Posterior vena cava (tissue), 2 donors: Measurements from ENCODE around the gene SNAPC4. TPM values are rescaled to one million over a fixed set of nuclear protein-coding genes. Genes with fewer than 3 reads are reported as not detected.

Source experiments
- DNase-seq: peaks from one replicate; pipeline ENCODE4 v3.0.0-alpha.2; 2020; ENCODE audit warnings: low spot score
- intact Hi-C, 2 donors: fragments of 100-400 bp; cut with DNase I; formaldehyde crosslinking; loops; one replicate each; pipeline versions ENCODE4 v1.14.1 to v1.14.2; 2022 to 2023
- long read RNA-seq, 2 donors: library from polyadenylated mRNA; unstranded; transcript quantifications; one replicate each; pipeline ENCODE4 v2.0.0, GENCODE V29; 2020 to 2021
- total RNA-seq, 2 donors: library from RNA; stranded (reverse); fragmentation: NEBNext Ultra II Directional; extraction: Animal tissue kit (Norgen Biotek cat#: 25700); gene quantifications; one replicate each; pipeline ENCODE4 v1.2.1, GENCODE V29; 2021
- donor health status: DM: yes; HTN: yes; CAD: no.
- donor health status: DM: yes; HTN: yes; CAD: no.

The SNAPC4 gene, protein sequence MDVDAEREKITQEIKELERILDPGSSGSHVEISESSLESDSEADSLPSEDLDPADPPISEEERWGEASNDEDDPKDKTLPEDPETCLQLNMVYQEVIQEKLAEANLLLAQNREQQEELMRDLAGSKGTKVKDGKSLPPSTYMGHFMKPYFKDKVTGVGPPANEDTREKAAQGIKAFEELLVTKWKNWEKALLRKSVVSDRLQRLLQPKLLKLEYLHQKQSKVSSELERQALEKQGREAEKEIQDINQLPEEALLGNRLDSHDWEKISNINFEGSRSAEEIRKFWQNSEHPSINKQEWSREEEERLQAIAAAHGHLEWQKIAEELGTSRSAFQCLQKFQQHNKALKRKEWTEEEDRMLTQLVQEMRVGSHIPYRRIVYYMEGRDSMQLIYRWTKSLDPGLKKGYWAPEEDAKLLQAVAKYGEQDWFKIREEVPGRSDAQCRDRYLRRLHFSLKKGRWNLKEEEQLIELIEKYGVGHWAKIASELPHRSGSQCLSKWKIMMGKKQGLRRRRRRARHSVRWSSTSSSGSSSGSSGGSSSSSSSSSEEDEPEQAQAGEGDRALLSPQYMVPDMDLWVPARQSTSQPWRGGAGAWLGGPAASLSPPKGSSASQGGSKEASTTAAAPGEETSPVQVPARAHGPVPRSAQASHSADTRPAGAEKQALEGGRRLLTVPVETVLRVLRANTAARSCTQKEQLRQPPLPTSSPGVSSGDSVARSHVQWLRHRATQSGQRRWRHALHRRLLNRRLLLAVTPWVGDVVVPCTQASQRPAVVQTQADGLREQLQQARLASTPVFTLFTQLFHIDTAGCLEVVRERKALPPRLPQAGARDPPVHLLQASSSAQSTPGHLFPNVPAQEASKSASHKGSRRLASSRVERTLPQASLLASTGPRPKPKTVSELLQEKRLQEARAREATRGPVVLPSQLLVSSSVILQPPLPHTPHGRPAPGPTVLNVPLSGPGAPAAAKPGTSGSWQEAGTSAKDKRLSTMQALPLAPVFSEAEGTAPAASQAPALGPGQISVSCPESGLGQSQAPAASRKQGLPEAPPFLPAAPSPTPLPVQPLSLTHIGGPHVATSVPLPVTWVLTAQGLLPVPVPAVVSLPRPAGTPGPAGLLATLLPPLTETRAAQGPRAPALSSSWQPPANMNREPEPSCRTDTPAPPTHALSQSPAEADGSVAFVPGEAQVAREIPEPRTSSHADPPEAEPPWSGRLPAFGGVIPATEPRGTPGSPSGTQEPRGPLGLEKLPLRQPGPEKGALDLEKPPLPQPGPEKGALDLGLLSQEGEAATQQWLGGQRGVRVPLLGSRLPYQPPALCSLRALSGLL (N-terminal part only)
- 1 to 10 TPM; 4.7 to 4.9 TPM for total RNA-seq
- long read RNA-seq, donor 1, partial matches to known transcripts, result 3 of 5 reads
- long read RNA-seq, donor 1, other reads (novel, unspliced or antisense), result 2 of 5 reads
- long read RNA-seq, donor 2, partial matches to known transcripts, result 3 of 5 reads
- long read RNA-seq, donor 2, other reads (novel, unspliced or antisense), result 2 of 5 reads

DNA sequence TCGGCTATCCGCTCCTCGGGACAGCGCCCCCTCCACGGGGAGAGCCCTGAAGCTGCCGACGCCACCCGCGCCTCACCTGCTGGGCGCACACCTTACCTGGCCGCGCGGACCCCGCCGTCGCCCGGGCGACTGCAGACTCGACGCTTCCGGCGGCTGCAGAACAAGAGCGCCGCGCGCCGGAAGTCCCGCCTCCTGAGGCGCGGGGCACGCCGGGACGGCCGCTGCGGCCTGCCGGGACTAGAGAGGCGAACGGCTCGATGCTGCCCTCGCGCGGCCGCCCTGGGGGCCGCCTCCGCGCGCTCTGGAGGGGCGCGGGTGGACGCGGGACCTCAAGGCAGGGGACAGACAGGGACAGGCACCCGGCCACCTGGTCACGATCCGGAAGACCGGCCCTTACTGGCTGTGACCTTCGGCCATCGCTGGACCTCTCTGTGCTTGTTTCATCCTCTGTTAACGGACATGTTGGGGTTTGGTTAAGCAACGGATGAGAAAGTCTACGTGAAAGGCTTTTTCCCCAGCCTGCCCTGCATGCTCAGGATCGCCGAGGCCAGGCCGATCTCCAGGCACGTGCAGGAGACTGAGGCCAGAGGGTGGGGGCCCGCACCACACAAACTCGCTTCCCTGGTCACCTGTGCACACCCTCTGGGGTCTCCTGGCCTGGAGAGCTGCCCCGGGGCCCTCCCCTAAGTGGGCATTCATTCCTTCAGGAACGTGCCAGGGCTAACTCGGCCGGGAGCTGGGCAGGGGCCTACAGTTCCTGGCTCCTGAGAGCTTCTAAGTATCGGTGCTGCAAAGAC, at the start of gene SNAPC4:
Gene SNAPC4, minus strand, starts transcription at position 133 of the 797 bp plus-strand sequence. CDS start 1,742 bp downstream, outside the sequence.
- intact Hi-C loops, result loop anchor here in 1 of 2 donors (5.0 kb wide), 1 partner anchor 63 kb away; no protein-coding TSS in a partner anchor
- peak; percentile 96 for DNase-seq

DNA sequence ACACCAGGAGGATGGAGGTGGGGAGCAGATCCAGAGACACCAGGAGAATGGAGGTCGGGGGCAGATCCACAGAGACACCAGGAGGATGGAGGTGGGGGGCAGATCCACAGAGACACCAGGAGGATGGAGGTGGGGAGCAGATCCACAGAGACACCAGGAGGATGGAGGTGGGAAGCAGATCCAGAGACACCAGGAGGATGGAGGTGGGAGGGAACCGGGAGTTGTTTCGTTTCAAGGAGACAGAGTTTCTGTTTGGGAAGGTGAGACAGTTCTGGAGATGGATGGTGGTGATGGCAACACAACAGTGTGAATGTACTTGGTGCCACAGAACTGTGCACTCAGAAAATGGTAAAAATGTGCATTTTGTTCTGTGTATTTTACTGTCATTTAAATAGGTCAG, 48.7 kb upstream of the SNAPC4 start:
- intact Hi-C loops, result no loop called here

DNA sequence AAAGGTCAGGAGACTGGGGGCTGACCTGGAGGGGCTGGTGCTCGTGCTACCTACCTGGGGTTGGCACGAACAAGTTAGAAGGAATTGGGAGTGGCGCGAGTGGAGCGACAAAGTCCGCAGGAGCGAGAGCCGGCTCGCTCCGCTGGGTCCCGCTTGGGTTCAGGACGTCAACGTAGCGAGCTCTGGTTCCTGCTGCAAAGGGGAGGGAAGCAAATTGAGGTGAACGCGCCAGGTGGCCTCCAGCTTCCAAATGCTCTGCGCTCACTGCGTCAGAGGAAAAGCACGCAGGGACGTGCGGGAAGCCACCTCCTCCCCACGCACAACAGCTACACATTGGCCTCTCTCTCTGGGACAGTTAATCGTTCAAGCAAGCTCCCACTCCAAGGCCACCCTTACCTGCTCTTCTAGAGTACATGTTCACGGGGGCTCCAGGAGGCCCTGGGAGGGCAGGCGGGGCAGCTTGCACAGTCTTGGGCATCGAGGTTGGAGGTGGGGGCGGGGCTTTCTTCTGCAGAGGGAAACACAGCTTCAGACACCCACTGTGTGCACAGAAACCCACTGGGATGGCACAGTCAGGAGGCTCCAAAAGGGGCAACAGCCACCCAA, 47.3 kb upstream of the SNAPC4 start:
- DNase-seq, result no peak
- intact Hi-C loops, result loop anchor here in 1 of 2 donors (1.0 kb wide), 1 partner anchor 14 kb away; no protein-coding TSS in a partner anchor

More for the DNA sequence above, 48.7 kb upstream of the SNAPC4 start:
- DNase-seq, result no peak

DNA sequence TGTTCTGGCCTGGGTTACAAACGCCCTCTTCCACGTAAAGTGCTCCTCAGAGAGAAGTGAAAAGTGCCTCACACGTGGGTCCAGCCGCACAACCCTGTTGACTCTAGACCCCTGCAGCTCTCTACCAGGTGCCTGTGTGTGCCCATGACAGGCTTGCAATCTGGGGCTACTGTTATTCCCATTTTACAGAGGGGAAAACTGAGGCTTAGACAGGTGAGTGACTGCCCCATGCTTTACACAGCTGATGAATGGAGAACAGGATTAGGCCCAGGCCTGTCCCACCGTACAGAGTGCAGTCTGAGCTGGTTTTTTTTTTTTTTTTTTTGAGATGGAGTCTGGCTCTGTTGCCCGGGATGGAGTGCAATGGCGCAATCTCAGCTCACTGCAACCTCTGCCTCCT, 45.8 kb upstream of the SNAPC4 start:
- DNase-seq, result no peak
- intact Hi-C loops, result no loop called here

DNA sequence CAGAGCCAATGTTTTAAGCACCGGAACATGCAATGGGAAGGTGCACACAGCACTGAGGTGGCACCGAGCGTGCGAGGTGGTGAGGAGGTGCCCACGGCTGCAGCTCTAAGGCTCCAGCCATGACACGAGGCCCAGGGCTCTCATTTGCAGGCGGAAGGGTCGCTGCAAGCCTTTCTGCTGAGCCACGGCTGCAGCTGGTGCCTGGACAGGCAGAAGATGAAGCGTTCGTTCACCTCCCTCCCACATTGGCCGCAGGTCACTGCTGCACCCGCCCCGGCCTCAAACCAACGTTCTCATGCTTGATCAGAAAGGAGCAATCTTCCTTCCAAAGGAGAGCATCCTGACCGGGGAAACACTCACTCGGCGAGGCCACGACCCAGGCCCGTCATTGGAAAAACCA, 44.1 kb upstream of the SNAPC4 start:
- no peak for DNase-seq
- intact Hi-C loops, result no loop called here

DNA sequence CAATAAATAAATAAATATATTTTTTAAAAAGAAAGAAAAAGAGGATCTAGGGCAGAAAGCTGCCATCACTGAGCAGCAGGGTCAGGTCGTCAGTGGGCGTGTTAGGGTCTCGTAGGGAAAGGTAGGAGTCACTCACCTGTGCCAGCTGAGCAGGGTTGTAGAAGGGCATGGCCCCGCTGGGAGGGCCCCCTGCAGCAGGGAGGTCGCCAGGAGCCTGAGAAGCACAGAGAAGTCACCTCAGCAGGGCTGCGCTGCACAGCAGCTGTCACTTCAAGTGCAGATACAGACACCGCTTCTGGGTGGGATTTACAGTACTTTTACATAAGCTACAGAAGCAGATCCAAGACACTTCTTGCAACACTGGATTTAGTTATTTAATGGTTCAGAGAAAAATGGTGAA, 43.7 kb upstream of the SNAPC4 start:
- DNase-seq, result no peak
- intact Hi-C loops, result no loop called here

DNA sequence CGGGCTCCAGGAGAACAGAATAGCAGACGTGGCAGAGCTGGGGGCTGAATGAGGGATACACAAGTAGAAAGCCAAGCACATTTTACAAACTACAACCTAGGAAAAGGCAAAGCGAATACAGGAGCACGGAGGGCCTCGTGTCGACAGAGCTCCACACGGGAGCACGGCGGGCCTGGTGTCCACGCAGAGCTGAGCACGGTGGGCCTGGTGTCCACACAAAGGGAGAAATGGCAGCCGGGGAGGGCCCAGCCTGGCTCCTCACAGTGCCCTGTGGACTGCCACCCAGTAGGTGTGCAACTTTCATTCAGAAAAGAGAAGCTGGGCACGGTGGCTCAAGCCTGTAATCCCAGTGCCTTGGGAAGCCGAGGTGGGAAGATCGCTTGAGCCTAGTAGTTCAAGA, 43.1 kb upstream of the SNAPC4 start:
- no peak for DNase-seq
- intact Hi-C loops, result no loop called here

DNA sequence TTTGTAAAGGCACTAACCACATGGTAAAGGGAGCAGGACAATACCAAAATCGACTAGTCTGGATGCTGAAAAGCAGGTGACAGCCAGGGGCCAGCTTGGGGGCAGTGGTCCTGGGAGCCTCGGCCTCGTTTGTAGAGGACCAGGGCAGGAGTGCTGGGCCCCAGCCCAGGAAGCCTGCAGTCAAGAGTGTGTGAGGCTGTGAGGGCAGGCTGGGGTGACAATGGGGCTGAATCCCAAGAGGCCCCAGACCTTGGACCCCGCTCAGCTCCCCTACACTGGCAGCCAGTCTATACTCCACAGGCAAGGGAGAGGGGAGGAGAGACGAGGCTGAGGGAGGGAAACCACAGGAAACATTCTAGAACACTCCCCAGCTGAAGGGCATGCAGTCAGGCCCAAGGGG, 42.3 kb upstream of the SNAPC4 start:
- intact Hi-C loops, result loop anchor here in 1 of 2 donors (1.0 kb wide), 1 partner anchor 28 kb away; no protein-coding TSS in a partner anchor
- no peak for DNase-seq

DNA sequence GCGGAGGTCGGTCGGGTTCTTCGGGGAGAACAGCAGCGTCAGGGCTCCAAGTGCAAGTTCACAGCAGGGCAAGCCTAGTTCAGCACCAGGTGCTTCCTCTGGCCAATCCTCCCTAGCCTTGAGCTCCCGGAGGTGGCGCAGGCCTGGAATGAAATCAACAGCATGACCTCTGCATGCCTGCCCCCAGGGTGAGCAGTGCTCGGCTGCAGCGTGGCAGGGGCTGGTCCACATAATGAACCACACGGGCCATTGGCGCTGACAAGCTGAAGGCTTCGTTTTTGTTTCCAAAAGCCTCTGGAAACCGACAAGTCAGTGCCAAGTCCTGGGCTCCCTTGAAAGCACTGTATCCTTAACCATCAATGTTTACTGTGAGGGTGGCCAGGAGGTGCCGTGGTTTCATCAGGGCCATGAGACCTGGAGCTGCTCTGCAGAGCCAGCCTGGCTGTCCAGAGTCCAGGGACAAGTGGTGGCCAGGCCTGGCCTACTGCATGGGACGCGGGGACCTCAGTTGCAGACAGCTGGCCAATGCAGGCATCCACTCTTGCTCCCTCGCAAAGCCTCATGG, 41.8 kb upstream of the SNAPC4 start:
- intact Hi-C loops, result loop anchor here in 1 of 2 donors (1.0 kb wide), 1 partner anchor 27 kb away; no protein-coding TSS in a partner anchor
- no peak for DNase-seq

DNA sequence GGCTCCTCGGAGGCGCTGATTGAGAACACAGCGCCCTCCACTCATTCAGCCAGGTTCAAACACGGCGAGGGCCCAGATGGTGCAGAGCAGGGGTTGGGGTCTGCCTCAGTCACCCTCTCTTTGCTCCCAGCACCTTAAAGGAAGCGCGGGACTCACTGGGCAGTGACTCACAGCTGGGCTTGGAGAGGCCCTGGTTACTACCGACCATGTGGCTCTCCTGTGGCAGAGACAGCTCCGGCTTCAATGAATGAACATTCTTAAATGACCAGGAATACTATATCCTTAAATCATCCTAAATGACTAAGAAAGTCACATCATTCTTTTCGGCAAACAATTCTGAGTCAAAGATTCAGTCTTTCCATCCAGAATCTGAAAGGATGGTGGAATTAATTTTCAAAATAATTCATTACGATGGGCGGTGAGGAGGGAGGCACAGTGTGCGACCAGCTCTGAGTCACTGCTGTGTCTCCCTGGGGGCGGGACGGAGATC, 41.3 kb upstream of the SNAPC4 start:
- intact Hi-C loops, result no loop called here
- no peak for DNase-seq

DNA sequence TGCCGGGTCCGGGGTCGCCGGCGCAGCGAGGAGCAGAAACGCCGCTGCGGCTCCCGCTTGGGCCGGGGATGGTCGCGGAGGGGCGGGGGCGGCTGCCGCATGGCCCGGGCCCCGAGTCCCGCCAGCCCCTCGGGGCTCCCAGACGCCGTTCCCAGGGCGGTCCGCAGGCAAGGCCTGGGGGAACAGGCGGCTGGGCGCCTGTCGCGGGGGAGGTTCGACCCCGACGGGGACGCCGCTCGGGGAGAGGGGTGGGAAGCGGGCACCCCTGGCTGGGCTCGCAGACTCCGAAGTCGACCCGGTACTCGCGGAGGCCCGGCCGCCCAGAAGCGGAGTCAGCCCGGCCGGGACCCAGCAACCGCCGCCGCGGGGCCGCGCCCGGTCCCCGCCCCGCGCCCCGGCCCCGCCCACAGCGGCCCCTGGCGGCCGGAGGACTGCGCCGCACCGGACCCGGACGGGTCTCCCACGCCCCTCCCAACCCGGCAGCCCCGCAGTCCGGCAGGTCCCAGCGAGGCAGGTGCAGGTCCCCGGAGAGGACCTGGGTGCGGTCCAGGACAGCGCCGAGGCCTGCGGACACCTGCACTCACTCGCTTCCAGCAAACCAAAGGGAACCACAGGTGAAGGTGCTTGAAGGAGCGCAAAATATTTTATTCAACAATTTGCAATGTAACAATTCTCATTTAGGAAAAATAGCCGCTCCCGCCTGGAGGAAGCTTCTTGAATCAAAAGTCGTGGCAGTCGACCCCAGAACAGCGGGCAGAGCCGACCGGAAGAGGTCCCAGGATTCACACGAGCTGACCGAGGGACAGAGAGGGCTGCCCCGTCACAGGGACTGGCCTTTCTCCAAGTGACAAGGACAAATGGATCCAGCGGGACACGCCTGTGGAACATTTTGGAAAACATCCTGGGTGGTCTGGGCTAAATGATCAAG, 39.8 kb upstream of the SNAPC4 start, which contains the start of gene INPP5E:
Gene INPP5E, minus strand, starts transcription at position 365 of the 928 bp plus-strand sequence. CDS start 426 bp downstream, outside the sequence.
- peak; percentile 92 for DNase-seq
- intact Hi-C loops, result no loop called here

DNA sequence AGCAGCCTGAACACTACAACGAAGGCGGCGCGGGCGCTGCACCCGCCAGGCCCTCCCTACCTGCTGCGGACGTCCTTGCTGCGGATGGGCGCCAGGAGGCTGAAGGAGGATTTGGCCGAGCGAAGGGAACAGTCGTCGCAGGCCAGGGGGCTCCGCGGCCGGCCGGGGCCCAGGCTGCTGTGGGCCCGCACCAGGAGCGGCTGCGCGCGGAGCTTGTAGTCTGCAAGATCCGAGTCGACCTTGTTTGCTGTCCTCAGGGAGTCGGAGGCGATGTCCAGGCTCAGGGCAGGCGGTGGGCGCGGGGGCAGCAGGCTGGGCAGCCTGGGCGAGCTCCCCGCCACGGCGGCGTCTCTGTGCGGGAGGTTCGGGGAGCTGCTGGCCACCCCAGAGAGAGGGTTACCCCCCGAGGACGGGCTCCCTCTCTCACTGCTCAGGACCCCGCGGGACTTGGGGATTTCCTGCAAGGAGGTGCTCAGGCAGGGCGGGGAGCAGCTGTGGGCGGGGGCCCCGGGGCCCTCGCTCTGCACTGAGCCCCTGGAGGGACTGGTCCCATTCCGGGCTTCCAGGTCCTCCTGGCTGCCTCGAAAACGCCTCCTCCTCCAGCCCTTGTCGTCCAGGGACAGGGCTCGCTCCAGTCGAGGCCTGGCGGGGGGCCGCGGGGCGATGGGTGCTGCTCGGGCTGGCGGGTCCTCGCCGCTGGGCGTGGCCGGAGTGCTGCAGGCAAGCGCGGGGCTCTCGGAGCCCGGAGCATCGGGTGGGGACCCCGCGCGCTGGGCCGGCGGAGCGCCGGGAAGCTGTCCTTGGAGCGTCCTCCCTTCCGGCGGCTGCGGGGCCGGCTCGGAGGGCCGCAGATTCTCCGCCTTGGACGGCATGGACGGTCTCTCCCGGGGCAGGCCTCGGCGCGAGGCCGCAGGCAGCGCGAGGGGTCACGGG, 38.8 kb upstream of the SNAPC4 start:
- intact Hi-C loops, result no loop called here
- no peak for DNase-seq

DNA sequence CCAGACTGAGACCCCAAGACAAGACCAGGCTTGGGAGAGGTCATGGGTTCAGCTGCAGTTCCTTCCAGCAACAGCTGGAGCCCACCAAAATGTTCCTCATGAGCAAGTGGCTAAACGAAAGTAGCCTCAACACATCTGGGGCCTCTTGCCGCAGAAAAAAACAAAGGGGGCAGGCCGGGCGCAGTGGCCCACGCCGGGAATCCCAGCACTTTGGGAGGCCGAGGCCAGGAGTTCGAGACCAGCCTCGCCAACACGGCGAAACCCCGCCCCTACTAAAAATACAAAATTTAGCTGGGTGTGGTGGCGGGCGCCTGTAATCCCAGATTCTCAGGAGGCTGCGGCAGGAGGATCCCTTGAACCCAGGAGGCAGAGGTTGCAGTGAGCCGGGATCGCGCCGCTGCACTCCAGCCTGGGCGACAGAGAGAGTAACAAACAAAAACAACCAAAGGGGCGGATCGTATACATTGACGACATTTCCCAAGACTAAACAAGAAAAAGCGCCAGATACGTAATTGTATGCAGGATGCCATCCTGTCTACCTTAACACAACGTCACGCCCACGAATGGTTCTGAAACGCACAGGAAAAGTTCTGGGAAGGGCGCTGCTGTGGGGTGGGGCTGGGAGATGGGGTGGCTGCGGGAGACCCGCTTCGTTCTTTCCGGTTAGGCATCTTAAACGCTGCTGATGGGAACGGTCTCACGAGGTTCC, 38.0 kb upstream of the SNAPC4 start:
- intact Hi-C loops, result no loop called here
- DNase-seq, result no peak

DNA sequence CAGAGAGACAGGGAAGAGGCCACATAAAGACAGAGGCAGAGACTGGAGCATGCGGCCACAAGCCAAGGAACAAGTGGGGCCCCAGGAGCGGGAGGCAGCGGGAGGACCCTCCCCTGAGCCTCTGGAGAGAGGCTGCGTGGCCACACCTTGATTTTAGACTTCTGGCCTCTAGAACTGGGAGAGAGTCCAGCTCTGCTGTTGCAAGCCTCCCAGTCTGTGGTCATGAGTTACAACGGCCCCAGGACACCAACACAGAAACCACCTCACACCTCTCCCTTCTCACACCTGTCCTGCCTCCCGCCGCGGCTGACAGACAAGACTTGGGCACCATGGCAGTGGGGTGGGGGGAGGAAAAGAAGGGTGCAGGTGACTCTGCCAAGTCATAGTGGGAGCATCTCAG, 37.5 kb upstream of the SNAPC4 start:
- intact Hi-C loops, result no loop called here
- no peak for DNase-seq
